NB4 (cell line): ENCODE results near the gene CCDC7.
"Not testable (repeated sequence)": the region's sequence is repeated elsewhere in the genome, so short reads cannot be mapped to it uniquely, and the experiment has no call there.

Experiments used
- DNase-seq: peaks from one replicate; pipeline ENCODE4 v3.0.0; 2010; ENCODE audit warnings: low read depth
- H3K4me3 ChIP-seq: one replicate; pipeline ENCODE4 v1.5.1; 2011; ENCODE audit warnings: mild to moderate bottlenecking, low read depth, low read length, moderate library complexity
- MAX ChIP-seq: IDR thresholded peaks from 2 replicates; pipeline ENCODE4 v1.6.1; 2011; ENCODE audit warnings: low read depth, low read length
- MYC ChIP-seq: IDR thresholded peaks from 2 replicates; pipeline ENCODE4 v1.6.1; 2011; ENCODE audit warnings: low read depth, low read length
- POLR2A ChIP-seq: IDR thresholded peaks from 2 replicates; pipeline ENCODE4 v1.6.1; 2011; ENCODE audit warnings: mild to moderate bottlenecking; ENCODE audit not compliant: insufficient read length; ENCODE audit errors: extremely low read depth
- TF ChIP-seq, protein P1 (sequence below): IDR thresholded peaks from one replicate; pipeline ENCODE4 v1.5.1; 2012; ENCODE audit warnings: low read depth, low read length

CCDC7 gene

GRCh38 chr10:32687546-32687945 is 241.6 kb downstream of the CCDC7 start:
- DNase-seq: no peak
- TF ChIP-seq MAX (no peak), MYC (no peak), POLR2A (no peak)
- TF ChIP-seq, protein P1, sequence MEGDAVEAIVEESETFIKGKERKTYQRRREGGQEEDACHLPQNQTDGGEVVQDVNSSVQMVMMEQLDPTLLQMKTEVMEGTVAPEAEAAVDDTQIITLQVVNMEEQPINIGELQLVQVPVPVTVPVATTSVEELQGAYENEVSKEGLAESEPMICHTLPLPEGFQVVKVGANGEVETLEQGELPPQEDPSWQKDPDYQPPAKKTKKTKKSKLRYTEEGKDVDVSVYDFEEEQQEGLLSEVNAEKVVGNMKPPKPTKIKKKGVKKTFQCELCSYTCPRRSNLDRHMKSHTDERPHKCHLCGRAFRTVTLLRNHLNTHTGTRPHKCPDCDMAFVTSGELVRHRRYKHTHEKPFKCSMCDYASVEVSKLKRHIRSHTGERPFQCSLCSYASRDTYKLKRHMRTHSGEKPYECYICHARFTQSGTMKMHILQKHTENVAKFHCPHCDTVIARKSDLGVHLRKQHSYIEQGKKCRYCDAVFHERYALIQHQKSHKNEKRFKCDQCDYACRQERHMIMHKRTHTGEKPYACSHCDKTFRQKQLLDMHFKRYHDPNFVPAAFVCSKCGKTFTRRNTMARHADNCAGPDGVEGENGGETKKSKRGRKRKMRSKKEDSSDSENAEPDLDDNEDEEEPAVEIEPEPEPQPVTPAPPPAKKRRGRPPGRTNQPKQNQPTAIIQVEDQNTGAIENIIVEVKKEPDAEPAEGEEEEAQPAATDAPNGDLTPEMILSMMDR: no peak
- no peak overlapping the region for H3K4me3 ChIP-seq

GRCh38 chr10:32692174-32692573 is 246.2 kb downstream of the CCDC7 start:
- DNase-seq: no peak
- TF ChIP-seq, protein P1: no peak
- TF ChIP-seq POLR2A (no peak), MAX (no peak), MYC (no peak)
- no peak overlapping the region for H3K4me3 ChIP-seq

- TF ChIP-seq, protein P1: no peak
- TF ChIP-seq MYC (no peak), POLR2A (no peak), MAX (no peak)
- no peak overlapping the region for H3K4me3 ChIP-seq
- no peak for DNase-seq
These were observed 247.6 kb downstream of the CCDC7 start for GRCh38 chr10:32693441-32693979.

DNA sequence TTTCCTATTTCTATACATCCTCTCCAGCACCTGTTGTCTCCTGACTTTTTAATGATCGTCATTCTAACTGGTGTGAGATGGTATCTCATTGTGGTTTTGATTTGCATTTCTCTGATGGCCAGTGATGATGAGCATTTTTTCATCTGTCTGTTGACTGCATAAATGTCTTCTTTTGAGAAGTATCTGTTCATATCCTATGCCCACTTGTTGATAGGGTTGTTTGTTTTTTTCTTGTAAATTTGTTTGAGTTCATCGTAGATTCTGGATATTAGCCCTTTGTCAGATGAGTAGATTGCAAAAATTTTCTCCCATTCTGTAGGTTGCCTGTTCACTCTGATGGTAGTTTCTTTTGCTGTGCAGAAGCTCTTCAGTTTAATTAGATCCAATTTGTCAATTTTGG is 253.7 kb downstream of the CCDC7 start:
- not testable (repeated sequence) for H3K4me3 ChIP-seq, DNase-seq

DNA sequence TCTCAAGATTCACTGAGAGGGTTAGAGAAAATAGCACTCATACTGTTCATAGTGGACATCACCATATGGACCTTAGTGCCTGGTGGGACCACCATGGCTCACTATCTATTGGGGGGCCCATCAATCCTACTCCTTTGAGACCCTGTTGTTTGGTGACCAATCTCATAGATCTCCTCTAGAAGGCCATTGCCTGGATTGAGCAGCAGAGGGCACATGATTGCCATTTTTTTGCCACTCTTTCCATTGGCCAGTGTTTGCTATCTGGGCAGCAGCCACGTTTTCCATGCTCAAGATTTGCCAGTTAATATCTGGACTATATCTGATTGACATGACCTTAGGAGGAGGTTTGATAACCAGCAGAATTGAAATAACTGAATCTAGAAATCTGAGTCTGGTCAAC is 267.6 kb downstream of the CCDC7 start:
- DNase-seq: peak; percentile 3
- no peak for TF ChIP-seq MYC
- TF ChIP-seq, protein P1: peak; percentile 12
- no peak overlapping the region for H3K4me3 ChIP-seq

GRCh38 chr10:32731527-32731926 is 285.6 kb downstream of the CCDC7 start:
- TF ChIP-seq MYC: no peak
- TF ChIP-seq POLR2A: no peak
- no peak for TF ChIP-seq MAX
- TF ChIP-seq, protein P1: no peak
- H3K4me3 ChIP-seq: no peak overlapping the region
- DNase-seq: no peak
